ENCODE results near the gene DRC3.

DNA sequence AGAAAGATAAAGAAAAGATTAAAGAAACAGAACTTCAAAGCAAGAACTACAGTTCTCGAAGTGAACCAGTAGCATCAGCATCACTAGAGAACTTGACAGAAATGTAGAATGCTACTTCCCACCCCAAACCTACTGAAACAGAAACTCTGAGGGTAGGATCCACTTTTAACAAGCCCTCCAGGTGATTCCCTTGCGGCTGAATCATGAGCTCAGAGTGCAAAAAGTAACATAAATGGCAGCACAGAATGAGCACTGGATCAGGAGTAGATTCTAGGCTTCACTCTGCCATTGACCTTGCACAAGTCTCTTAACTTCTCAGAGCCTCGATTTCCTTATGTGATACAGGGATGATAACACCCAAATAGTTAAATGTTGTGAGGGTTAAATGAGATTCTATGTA lies 6.3 kb upstream of the DRC3 start:
- no peak for TF ChIP-seq POLR2A (IDR thresholded peaks at IDR 0.05; ENCODE audit: low read depth)
- TF ChIP-seq, protein P1, sequence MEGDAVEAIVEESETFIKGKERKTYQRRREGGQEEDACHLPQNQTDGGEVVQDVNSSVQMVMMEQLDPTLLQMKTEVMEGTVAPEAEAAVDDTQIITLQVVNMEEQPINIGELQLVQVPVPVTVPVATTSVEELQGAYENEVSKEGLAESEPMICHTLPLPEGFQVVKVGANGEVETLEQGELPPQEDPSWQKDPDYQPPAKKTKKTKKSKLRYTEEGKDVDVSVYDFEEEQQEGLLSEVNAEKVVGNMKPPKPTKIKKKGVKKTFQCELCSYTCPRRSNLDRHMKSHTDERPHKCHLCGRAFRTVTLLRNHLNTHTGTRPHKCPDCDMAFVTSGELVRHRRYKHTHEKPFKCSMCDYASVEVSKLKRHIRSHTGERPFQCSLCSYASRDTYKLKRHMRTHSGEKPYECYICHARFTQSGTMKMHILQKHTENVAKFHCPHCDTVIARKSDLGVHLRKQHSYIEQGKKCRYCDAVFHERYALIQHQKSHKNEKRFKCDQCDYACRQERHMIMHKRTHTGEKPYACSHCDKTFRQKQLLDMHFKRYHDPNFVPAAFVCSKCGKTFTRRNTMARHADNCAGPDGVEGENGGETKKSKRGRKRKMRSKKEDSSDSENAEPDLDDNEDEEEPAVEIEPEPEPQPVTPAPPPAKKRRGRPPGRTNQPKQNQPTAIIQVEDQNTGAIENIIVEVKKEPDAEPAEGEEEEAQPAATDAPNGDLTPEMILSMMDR (IDR thresholded peaks at IDR 0.05): no peak

Data from esophagus muscularis mucosa (tissue), 3 donors.